SK-N-SH (cell line): ENCODE data around the gene GUK1. TPM values are rescaled to one million over a fixed set of nuclear protein-coding genes. Genes with fewer than 3 reads are reported as not detected.

Experiments used
- CTCF ChIA-PET: fragments of 300-600, 350-600 bp; formaldehyde crosslinking; extraction: SDS; loops from one replicate; lab custom pipeline; 2021; lab: Yijun Ruan, JAX
- POLR2A ChIA-PET: fragments of 350-600 bp; sonication (Branson Sonifier 250); formaldehyde crosslinking; extraction: SDS; loops from one replicate; lab custom pipeline; 2020; ENCODE audit warnings: antibody characterized with exemption, inconsistent platforms; lab: Yijun Ruan, JAX
- DNase-seq: peaks from one replicate; pipeline ENCODE4 v3.0.0; 2012
- H2AFZ ChIP-seq: fragments of 200-600 bp; sonication (generic); 2 replicates; pipeline ENCODE4 v1.8.1; 2016; ENCODE audit warnings: antibody characterized with exemption, mild to moderate bottlenecking, low read depth
- H3F3A ChIP-seq: fragments of 200-600 bp; sonication (generic); replicated peaks from 2 replicates; pipeline ENCODE3; 2016; ENCODE audit warnings: antibody characterized with exemption, mild to moderate bottlenecking; ENCODE audit not compliant: insufficient read depth
- H3K27ac ChIP-seq, 2 experiments: fragments of 200-500 bp in 1 of 2; fragments of 200-600 bp in 1 of 2; sonication (Bioruptor generic) in 1 of 2; sonication (generic), shearing (Covaris generic) in 1 of 2; 2 replicates each; pipeline versions ENCODE4 v1.5.1 to v1.6.1; 2014 to 2016; ENCODE audit warnings: low read depth in 2 of 2, inconsistent platforms in 1 of 2, low read length in 1 of 2, mild to moderate bottlenecking in 1 of 2, mixed read lengths in 1 of 2
- H3K27me3 ChIP-seq: fragments of 200-600 bp; sonication (generic), shearing (Covaris generic); 2 replicates; pipeline ENCODE4 v1.6.1; 2016; ENCODE audit warnings: mixed run types; ENCODE audit not compliant: insufficient read depth
- H3K36me3 ChIP-seq, 2 experiments: fragments of 200-500 bp in 1 of 2; fragments of 200-600 bp in 1 of 2; sonication (Bioruptor generic) in 1 of 2; sonication (generic) in 1 of 2; replicated peaks in 1 of 2; 2 replicates each; pipeline versions ENCODE3 to v1.5.1; 2014 to 2016; ENCODE audit warnings: low read length in 1 of 2, mild to moderate bottlenecking in 1 of 2; ENCODE audit not compliant: insufficient read depth in 2 of 2, control insufficient read depth in 1 of 2
- H3K4me1 ChIP-seq, 2 experiments: fragments of 200-500 bp in 1 of 2; fragments of 200-600 bp in 1 of 2; sonication (Bioruptor generic) in 1 of 2; sonication (generic), shearing (Covaris generic) in 1 of 2; 2 replicates each; pipeline versions ENCODE4 v1.5.1 to v1.6.1; 2014 to 2016; ENCODE audit warnings: low read depth in 1 of 2, low read length in 1 of 2, mixed run types in 1 of 2; ENCODE audit not compliant: insufficient read depth in 2 of 2, control insufficient read depth in 1 of 2
- H3K4me2 ChIP-seq: fragments of 200-600 bp; sonication (generic), shearing (Covaris generic); 2 replicates; pipeline ENCODE4 v1.6.1; 2017; ENCODE audit warnings: mixed run types
- H3K4me3 ChIP-seq, 2 experiments: fragments of 200-500 bp in 1 of 2; fragments of 200-600 bp in 1 of 2; sonication (Bioruptor generic) in 1 of 2; sonication (generic), shearing (Covaris generic) in 1 of 2; 2 replicates each; pipeline versions ENCODE4 v1.5.1 to v1.8.1; 2014 to 2016; ENCODE audit warnings: low read depth in 2 of 2, inconsistent platforms in 1 of 2, low read length in 1 of 2, mild to moderate bottlenecking in 1 of 2, mixed read lengths in 1 of 2, moderate library complexity in 1 of 2
- H3K79me2 ChIP-seq: fragments of 200-600 bp; sonication (generic); 2 replicates; pipeline ENCODE4 v1.8.1; 2017; ENCODE audit warnings: mild to moderate bottlenecking; ENCODE audit not compliant: insufficient read depth
- H3K9ac ChIP-seq: fragments of 200-600 bp; sonication (generic); 2 replicates; pipeline ENCODE4 v1.6.1; 2017; ENCODE audit warnings: mixed run types
- H3K9me2 ChIP-seq: fragments of 200-600 bp; sonication (generic); 2 replicates; pipeline ENCODE4 v1.6.1; 2017; ENCODE audit warnings: mixed run types
- H3K9me3 ChIP-seq: fragments of 200-600 bp; sonication (generic); 2 replicates; pipeline ENCODE4 v1.6.1; 2017; ENCODE audit warnings: mixed run types, mild to moderate bottlenecking, moderate library complexity
- H4K20me1 ChIP-seq: fragments of 200-600 bp; sonication (generic); 2 replicates; pipeline ENCODE4 v1.6.1; 2017; ENCODE audit warnings: mild to moderate bottlenecking, mixed run types; ENCODE audit not compliant: insufficient read depth
- CHD2 ChIP-seq: fragments of 150-350 bp; IDR thresholded peaks from 2 replicates; pipeline ENCODE4 v1.6.1; 2018; ENCODE audit warnings: low read length; ENCODE audit not compliant: partially characterized antibody
- ELF1 ChIP-seq: IDR thresholded peaks from 2 replicates; pipeline ENCODE4 v1.4.0; 2012
- FOSL2 ChIP-seq: IDR thresholded peaks from 2 replicates; pipeline ENCODE4 v1.4.0; 2012; ENCODE audit warnings: low read depth, mild to moderate bottlenecking, moderate library complexity, borderline replicate concordance
- GATA2 ChIP-seq: sonication (generic); formaldehyde crosslinking; IDR thresholded peaks from 2 replicates; pipeline ENCODE4 v1.5.0; 2020; ENCODE audit warnings: mild to moderate bottlenecking, missing genetic modification reagents
- JUND ChIP-seq: IDR thresholded peaks from 2 replicates; pipeline ENCODE4 v1.4.0; 2012
- MAX ChIP-seq: IDR thresholded peaks from 2 replicates; pipeline ENCODE4 v1.4.0; 2012; ENCODE audit warnings: low read depth
- POLR2AphosphoS5 ChIP-seq: IDR thresholded peaks from 2 replicates; pipeline ENCODE4 v1.6.1; 2012; ENCODE audit warnings: low read depth, low read length
- RFX5 ChIP-seq: IDR thresholded peaks from 2 replicates; pipeline ENCODE4 v1.6.1; 2012; ENCODE audit warnings: mild to moderate bottlenecking, improper control_type of control experiment, low read length
- SIN3A ChIP-seq: IDR thresholded peaks from 2 replicates; pipeline ENCODE4 v1.6.1; 2012; ENCODE audit warnings: low read depth, mild to moderate bottlenecking, low read length, moderate library complexity, borderline replicate concordance
- TAF1 ChIP-seq: IDR thresholded peaks from 2 replicates; pipeline ENCODE4 v1.6.1; 2012; ENCODE audit warnings: low read depth, mild to moderate bottlenecking, low read length, moderate library complexity, borderline replicate concordance
- TCF12 ChIP-seq: IDR thresholded peaks from 2 replicates; pipeline ENCODE4 v1.4.0; 2012
- USF2 ChIP-seq: fragments of 150-350 bp; IDR thresholded peaks from 2 replicates; pipeline ENCODE4 v1.6.1; 2017; ENCODE audit warnings: antibody characterized with exemption, low read length, low read depth, borderline replicate concordance
- WGBS: methylation state at CpG from one replicate; pipeline ENCODE4 v1.1.6; 2017; ENCODE audit warnings: low lambda C conversion rate; 5-methylcytosine and 5-hydroxymethylcytosine counted together
- polyA plus RNA-seq, 3 experiments: library from polyadenylated mRNA; depleted of rRNA; stranded (reverse); fragments of >200 nt; gene quantifications; 2 replicates each; pipeline ENCODE4 v1.2.3, GENCODE V29; 2012
- TF ChIP-seq, protein P1 (sequence below): fragments of 200-600 bp; sonication (generic); IDR thresholded peaks from 2 replicates; pipeline ENCODE4 v1.6.1; 2017; ENCODE audit warnings: antibody characterized with exemption, mild to moderate bottlenecking, moderate library complexity
- TF ChIP-seq, protein P2 (sequence below): IDR thresholded peaks from 2 replicates; pipeline ENCODE4 v1.4.0; 2012; ENCODE audit warnings: low read depth, borderline replicate concordance

The GUK1 gene
- polyA plus RNA-seq, 1 of the 3 experiments (the other 2 are of a cell fraction) = 742 TPM

DNA sequence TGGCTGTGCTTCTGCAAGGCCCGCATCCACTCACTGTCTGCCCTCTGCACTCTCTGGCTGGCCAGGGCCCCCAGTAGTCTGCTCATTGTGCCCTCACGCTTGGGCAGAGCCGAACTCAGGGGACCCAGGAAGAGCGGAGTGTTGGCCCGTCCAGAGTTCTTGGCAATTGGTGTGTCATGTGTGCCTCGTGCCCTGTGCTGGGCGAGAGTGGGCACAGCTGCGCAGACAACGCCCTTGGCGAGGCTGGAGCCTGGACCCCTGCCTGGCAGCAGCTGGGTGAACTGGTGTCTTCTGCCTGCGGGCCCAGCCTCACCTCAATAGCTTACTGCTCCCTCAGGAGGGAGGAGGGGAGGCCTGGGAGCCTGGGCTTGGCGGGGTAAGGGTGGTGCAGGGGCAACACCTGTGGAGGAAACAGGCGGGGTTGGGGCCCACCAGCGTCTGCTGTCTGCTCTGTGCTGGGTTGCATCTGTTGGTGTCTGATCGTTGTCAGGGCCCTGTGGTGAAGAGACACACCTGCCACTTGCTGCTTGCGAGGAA, 2.1 kb downstream of the GUK1 start (continued):
- TF ChIP-seq USF2 (no peak), JUND (no peak), TCF12 (no peak)

GRCh38 chr1:228142701-228143136, 2.6 kb downstream of the GUK1 start:
- no peaks in the 10 kb centered on the region for H3K9me2 ChIP-seq
- peak overlapping the region; percentile 98; the same call in 1 of the 2 replicates for H3K9ac ChIP-seq
- H3K27ac ChIP-seq = no peak overlapping the region; a peak in 1 of 4 replicates
- CTCF ChIA-PET = interaction anchor here (5.4 kb wide), 1 partner anchor 23 kb away, joined by 24 read pairs; the partner anchor contains the start of gene IBA57
- peaks cover 4 to 22% of the 10 kb centered on the region in 2 experiments for H3K36me3 ChIP-seq
- H3K4me3 ChIP-seq = no peak overlapping the region
- peaks cover 69% of the 10 kb centered on the region for H3K79me2 ChIP-seq
- H3K9me3 ChIP-seq = no peaks in the 10 kb centered on the region
- no peaks in the 10 kb centered on the region for H3K27me3 ChIP-seq
- peaks cover 23% of the 10 kb centered on the region in 2 experiments; a peak in 2 of 4 replicates for H3K4me1 ChIP-seq
- WGBS = 86% methylated on average over 10 of the region's 11 CpGs
- peaks cover 63% of the 10 kb centered on the region for H4K20me1 ChIP-seq
- no peak for TF ChIP-seq TAF1
- no peak for TF ChIP-seq MAX
- no peak for TF ChIP-seq SIN3A
- TF ChIP-seq GATA2 = no peak
- TF ChIP-seq, protein P1, sequence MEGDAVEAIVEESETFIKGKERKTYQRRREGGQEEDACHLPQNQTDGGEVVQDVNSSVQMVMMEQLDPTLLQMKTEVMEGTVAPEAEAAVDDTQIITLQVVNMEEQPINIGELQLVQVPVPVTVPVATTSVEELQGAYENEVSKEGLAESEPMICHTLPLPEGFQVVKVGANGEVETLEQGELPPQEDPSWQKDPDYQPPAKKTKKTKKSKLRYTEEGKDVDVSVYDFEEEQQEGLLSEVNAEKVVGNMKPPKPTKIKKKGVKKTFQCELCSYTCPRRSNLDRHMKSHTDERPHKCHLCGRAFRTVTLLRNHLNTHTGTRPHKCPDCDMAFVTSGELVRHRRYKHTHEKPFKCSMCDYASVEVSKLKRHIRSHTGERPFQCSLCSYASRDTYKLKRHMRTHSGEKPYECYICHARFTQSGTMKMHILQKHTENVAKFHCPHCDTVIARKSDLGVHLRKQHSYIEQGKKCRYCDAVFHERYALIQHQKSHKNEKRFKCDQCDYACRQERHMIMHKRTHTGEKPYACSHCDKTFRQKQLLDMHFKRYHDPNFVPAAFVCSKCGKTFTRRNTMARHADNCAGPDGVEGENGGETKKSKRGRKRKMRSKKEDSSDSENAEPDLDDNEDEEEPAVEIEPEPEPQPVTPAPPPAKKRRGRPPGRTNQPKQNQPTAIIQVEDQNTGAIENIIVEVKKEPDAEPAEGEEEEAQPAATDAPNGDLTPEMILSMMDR = no peak
- TF ChIP-seq ELF1 = no peak
- TF ChIP-seq FOSL2 = no peak
- TF ChIP-seq RFX5 = no peak
- TF ChIP-seq JUND = no peak
- no peak for TF ChIP-seq CHD2
- TF ChIP-seq POLR2AphosphoS5 = no peak
- TF ChIP-seq, protein P2, sequence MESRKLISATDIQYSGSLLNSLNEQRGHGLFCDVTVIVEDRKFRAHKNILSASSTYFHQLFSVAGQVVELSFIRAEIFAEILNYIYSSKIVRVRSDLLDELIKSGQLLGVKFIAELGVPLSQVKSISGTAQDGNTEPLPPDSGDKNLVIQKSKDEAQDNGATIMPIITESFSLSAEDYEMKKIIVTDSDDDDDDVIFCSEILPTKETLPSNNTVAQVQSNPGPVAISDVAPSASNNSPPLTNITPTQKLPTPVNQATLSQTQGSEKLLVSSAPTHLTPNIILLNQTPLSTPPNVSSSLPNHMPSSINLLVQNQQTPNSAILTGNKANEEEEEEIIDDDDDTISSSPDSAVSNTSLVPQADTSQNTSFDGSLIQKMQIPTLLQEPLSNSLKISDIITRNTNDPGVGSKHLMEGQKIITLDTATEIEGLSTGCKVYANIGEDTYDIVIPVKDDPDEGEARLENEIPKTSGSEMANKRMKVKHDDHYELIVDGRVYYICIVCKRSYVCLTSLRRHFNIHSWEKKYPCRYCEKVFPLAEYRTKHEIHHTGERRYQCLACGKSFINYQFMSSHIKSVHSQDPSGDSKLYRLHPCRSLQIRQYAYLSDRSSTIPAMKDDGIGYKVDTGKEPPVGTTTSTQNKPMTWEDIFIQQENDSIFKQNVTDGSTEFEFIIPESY = no peak
- H3K4me2 ChIP-seq = peak overlapping the region; percentile 100; the same call in 1 of the 2 replicates
- no peak for DNase-seq
- no peaks in the 10 kb centered on the region for H3F3A ChIP-seq
- POLR2A ChIA-PET = interaction anchor here (1.1 kb wide), 1 partner anchor 9 kb away, joined by 3 read pairs; no protein-coding TSS in a partner anchor
- no peak overlapping the region for H2AFZ ChIP-seq
